Activated T-helper 1 cell treated with anti-CD3 and anti-CD28 coated beads, Interleukin-2, amount 50 U/mL, for 16 hours (primary cell): Measurements from ENCODE around the gene LAMTOR4.
A peak's percentile ranks its signal among the peaks of the same experiment; 100 is the strongest.

ENCODE experiments used
- DNase-seq, 2 donors: peaks; one replicate each; pipeline ENCODE4 v3.0.0-alpha.2; 2020; ENCODE audit warnings: low read depth in 1 of 2, low spot score in 1 of 2

Gene LAMTOR4

GRCh38 chr7:100152937-100153666 is 4.4 kb downstream of the LAMTOR4 start:
- DNase-seq, result no peak

- DNase-seq, result no peak
These were observed 5.2 kb downstream of the LAMTOR4 start for GRCh38 chr7:100153708-100154535.

- DNase-seq, result no peak
These were observed 6.2 kb downstream of the LAMTOR4 start for GRCh38 chr7:100154651-100155491.

- DNase-seq, result no peak
These were observed 7.0 kb downstream of the LAMTOR4 start for GRCh38 chr7:100155553-100156317.

- DNase-seq, result no peak
These were observed 7.8 kb downstream of the LAMTOR4 start for GRCh38 chr7:100156331-100157068.

GRCh38 chr7:100157069-100157333 is 8.3 kb downstream of the LAMTOR4 start:
- DNase-seq, result no peak

GRCh38 chr7:100157334-100158228 is 8.9 kb downstream of the LAMTOR4 start:
- no peak for DNase-seq

GRCh38 chr7:100158229-100159098 is 9.7 kb downstream of the LAMTOR4 start, which contains the start of gene TRAPPC14:
Gene TRAPPC14, minus strand, starts transcription at chr7:100158723. Its CDS starts 224 bp downstream, at chr7:100158499.
- peak; percentile 85 to 88 for DNase-seq

- no peak for DNase-seq
These were observed 10.4 kb downstream of the LAMTOR4 start for GRCh38 chr7:100159099-100159623.

GRCh38 chr7:100160067-100160466 is 11.3 kb downstream of the LAMTOR4 start:
- no peak for DNase-seq

- no peak for DNase-seq
These were observed 14.4 kb downstream of the LAMTOR4 start for GRCh38 chr7:100163006-100163531.

- DNase-seq, result no peak
These were observed 15.2 kb downstream of the LAMTOR4 start for GRCh38 chr7:100163871-100164270.

GRCh38 chr7:100166317-100166940 is 17.7 kb downstream of the LAMTOR4 start:
- no peak for DNase-seq

- no peak for DNase-seq
These were observed 18.5 kb downstream of the LAMTOR4 start for GRCh38 chr7:100166970-100167911.

GRCh38 chr7:100167912-100168323 is 19.2 kb downstream of the LAMTOR4 start:
- DNase-seq, result no peak
